Body of pancreas (tissue), 4 donors: ENCODE results near the gene HDHD3. TPM values are rescaled to one million over a fixed set of nuclear protein-coding genes. Genes with fewer than 3 reads are reported as not detected.

ENCODE experiments used
- ATAC-seq: fragments of 150-250 bp; one replicate; pipeline ENCODE4 v1.9.1; 2016
- DNase-seq, 4 donors: peaks; one replicate each; pipeline ENCODE4 v3.0.0-alpha.2; 2019
- H3K27ac ChIP-seq, 4 donors: fragments of 200-600 bp; sonication (generic); 1 replicate in 3 of 4; 2 replicates in 1 of 4; pipeline versions ENCODE4 v1.5.1 to v1.6.1; 2016 to 2019; ENCODE audit warnings: mild to moderate bottlenecking in 1 of 4, mixed read lengths in 1 of 4, moderate library complexity in 1 of 4
- H3K27me3 ChIP-seq, 2 donors: fragments of 200-600 bp; sonication (generic); one replicate each; pipeline ENCODE4 v1.6.0; 2016; ENCODE audit warnings: mild to moderate bottlenecking in 1 of 2
- H3K36me3 ChIP-seq, 2 donors: fragments of 200-600 bp; sonication (generic); replicated peaks in 1 of 2; 2 replicates each; pipeline ENCODE4 v1.5.1; 2016; ENCODE audit warnings: low read depth in 2 of 2; ENCODE audit not compliant: insufficient read depth in 1 of 2
- H3K4me1 ChIP-seq: fragments of 200-600 bp; sonication (generic); one replicate; pipeline ENCODE4 v1.6.0; 2016
- H3K4me3 ChIP-seq, 2 donors: fragments of 200-600 bp; sonication (generic); 1 replicate in 1 of 2; 2 replicates in 1 of 2; pipeline ENCODE4 v1.5.1; 2016 to 2019
- H3K9me3 ChIP-seq, 3 donors: fragments of 200-600 bp; sonication (generic); 1 replicate in 2 of 3; 2 replicates in 1 of 3; pipeline ENCODE4 v1.5.1; 2016
- CTCF ChIP-seq, 7 experiments: fragments of 450-650 bp in 4 of 7; fragments of 200-600 bp in 3 of 7; sonication (generic) in 3 of 7; IDR thresholded peaks; one replicate each; pipeline ENCODE4 v1.5.1; 2016 to 2019; ENCODE audit warnings: antibody characterized with exemption in 7 of 7
- POLR2A ChIP-seq, 3 donors: fragments of 450-650 bp; IDR thresholded peaks; one replicate each; pipeline ENCODE4 v1.6.1; 2016; ENCODE audit warnings: antibody characterized with exemption in 3 of 3, mild to moderate bottlenecking in 2 of 3
- WGBS, 2 donors: methylation state at CpG; one replicate each; pipeline ENCODE4 v1.1.5; 2017; 5-methylcytosine and 5-hydroxymethylcytosine counted together
- intact Hi-C: fragments of 100-400 bp; cut with DNase I; formaldehyde crosslinking; loops from one replicate; pipeline ENCODE4 v1.15.1; 2023
- total RNA-seq, 2 donors: library from RNA; depleted of rRNA; stranded (reverse); fragments of >200 nt; gene quantifications; one replicate each; pipeline ENCODE4 v1.1.0, GENCODE V29; 2016

The HDHD3 gene
- total RNA-seq, 2 donors from 2014 or later: 38.9 to 51.9 TPM

DNA sequence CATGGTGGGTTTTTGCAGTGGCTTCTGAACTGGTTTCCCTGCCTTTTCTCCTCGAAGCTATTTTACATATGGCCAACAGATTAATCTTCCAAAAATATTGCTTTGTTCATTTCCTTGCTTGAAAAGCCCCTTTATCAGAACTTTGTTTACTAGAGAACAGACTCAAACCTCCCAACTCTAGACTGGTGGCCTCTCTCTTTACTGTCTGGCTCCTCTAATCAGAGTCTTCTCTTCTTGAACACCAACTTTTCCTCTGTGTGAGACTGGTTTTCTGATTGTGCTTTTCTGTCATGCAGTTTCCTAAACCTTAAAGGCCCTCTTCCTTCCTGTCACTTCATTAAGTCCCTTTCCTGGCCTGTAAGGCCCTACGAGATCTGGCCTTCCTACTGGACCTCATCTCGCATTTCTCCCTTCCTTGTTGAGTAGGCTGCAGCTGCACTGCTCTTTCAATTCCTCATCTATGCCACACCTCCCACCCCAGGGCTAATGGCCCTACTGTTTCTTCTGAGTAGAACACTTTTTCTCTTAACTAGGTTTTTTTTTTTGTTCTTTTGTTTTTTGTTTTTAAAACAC is 39.4 kb upstream of the HDHD3 start:
- TF ChIP-seq POLR2A (IDR thresholded peaks at IDR 0.05) (no peak), CTCF (IDR thresholded peaks at IDR 0.05) (no peak)
- WGBS, 2 donors: 56 to 57% methylated on average over 3 of the region's 3 CpGs
- Histone ChIP-seq H3K4me1 (peaks cover 6% of the 10 kb centered on the region), H3K4me3 (no peak overlapping the region), H3K36me3 (no peaks in the 10 kb centered on the region), H3K27me3 (no peaks in the 10 kb centered on the region), H3K27ac (no peak overlapping the region), H3K9me3 (no peaks in the 10 kb centered on the region)
- DNase-seq: peak in 1 of 4 donors; percentile 30
- ATAC-seq: no peak
- intact Hi-C loops: no loop called here

DNA sequence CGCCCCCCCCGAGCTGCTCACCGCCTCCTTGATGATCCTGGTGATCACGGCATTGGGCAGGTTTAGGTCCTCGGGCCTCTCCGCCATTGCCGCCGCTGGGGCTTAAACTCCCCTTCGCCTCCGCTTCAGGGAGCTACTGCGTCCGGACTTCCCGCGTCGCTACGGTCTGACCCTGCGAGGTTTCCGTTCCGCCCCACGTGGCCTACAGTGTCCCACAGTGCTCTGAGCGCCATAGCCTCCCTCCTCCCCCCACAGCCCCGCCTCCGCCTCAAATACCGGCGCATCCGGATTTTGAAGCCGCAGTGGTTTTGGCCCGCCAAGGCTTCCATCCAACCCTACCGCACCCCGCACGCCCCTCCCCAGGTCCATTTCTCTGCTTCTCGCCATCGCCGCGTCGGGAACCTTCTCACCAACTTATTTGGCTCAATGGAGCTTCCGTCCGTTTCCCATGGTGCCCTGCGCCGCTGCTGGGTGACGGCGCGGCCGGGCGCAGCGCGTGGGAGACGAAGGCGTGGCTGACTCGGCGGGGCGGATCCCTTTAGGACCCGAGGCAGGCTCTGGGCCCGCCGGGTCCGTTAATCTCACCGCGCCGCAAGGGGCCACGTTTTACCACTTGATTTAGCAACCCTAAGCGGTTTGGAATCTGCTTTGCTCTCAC is 33.5 kb upstream of the HDHD3 start, which contains the start of the genes C9orf43 and POLE3:
Gene C9orf43 (plus strand): TSS at position 541 of the 658 bp plus-strand sequence. CDS start 2,747 bp downstream, outside the sequence.
Gene POLE3 (minus strand): TSS at position 469 of the 658 bp plus-strand sequence. CDS start 382 bp downstream, at position 87.
- peak within 1 kb of the TSS; percentile 53 to 71 for H3K4me3 ChIP-seq
- no peaks in the 10 kb centered on the region for H3K9me3 ChIP-seq
- no peaks in the 10 kb centered on the region for H3K27me3 ChIP-seq
- H3K27ac ChIP-seq: peak within 1 kb of the TSS; percentile 93 to 98 (median 94)
- peak; percentile 97 for ATAC-seq
- no peaks in the 10 kb centered on the region for H3K36me3 ChIP-seq
- WGBS, 2 donors: 0 to 1% methylated on average over 19 to 58 of the region's 61 CpGs
- peaks cover 23% of the 10 kb centered on the region for H3K4me1 ChIP-seq
- DNase-seq: peak; percentile 92 to 96 (median 96)
- intact Hi-C loops: loop anchor here (5.0 kb wide), 1 partner anchor 138 kb away; no protein-coding TSS in a partner anchor
- TF ChIP-seq POLR2A (IDR thresholded peaks at IDR 0.05) (peak; percentile 46 to 85 (median 83)), CTCF (IDR thresholded peaks at IDR 0.05) (peak in 1 of 7 experiments; percentile 15)

- no peak for DNase-seq
- ATAC-seq: no peak
- Histone ChIP-seq H3K27me3 (no peaks in the 10 kb centered on the region), H3K4me3 (peak overlapping the region; percentile 53 to 71), H3K9me3 (no peaks in the 10 kb centered on the region), H3K36me3 (no peaks in the 10 kb centered on the region), H3K27ac (peak overlapping the region; percentile 93 to 98 (median 94)), H3K4me1 (peaks cover 23% of the 10 kb centered on the region)
- WGBS, 2 donors: 0% methylated on average over 2 to 20 of the region's 20 CpGs
- TF ChIP-seq CTCF (IDR thresholded peaks at IDR 0.05) (no peak), POLR2A (IDR thresholded peaks at IDR 0.05) (no peak)
- intact Hi-C loops: loop anchor here (5.0 kb wide), 3 partner anchors 38 to 138 kb away; no protein-coding TSS in a partner anchor
Measured at GRCh38 chr9:113409883-113410206, 33.1 kb upstream of the HDHD3 start.

- Histone ChIP-seq H3K4me1 (peaks cover 23% of the 10 kb centered on the region), H3K4me3 (peak overlapping the region; percentile 53 to 71), H3K36me3 (no peaks in the 10 kb centered on the region), H3K27ac (peak overlapping the region in 3 of 4 donors; percentile 93 to 98 (median 95)), H3K27me3 (no peaks in the 10 kb centered on the region), H3K9me3 (no peaks in the 10 kb centered on the region)
- intact Hi-C loops: loop anchor here (5.0 kb wide), 2 partner anchors 37 to 97 kb away; no protein-coding TSS in a partner anchor
- WGBS, 2 donors: 28 to 29% methylated on average over 10 of the region's 10 CpGs
- ATAC-seq (no peak), DNase-seq (no peak)
- TF ChIP-seq CTCF (IDR thresholded peaks at IDR 0.05) (no peak), POLR2A (IDR thresholded peaks at IDR 0.05) (no peak)
Measured at GRCh38 chr9:113409481-113409880, 32.7 kb upstream of the HDHD3 start.
